ENCODE measurements around the gene FSCN2. TPM values are rescaled to one million over a fixed set of nuclear protein-coding genes. Genes with fewer than 3 reads are reported as not detected.

Gene FSCN2
- total RNA-seq, 2 experiments from 2014 or later, result 0.22 to 0.33 TPM

DNA sequence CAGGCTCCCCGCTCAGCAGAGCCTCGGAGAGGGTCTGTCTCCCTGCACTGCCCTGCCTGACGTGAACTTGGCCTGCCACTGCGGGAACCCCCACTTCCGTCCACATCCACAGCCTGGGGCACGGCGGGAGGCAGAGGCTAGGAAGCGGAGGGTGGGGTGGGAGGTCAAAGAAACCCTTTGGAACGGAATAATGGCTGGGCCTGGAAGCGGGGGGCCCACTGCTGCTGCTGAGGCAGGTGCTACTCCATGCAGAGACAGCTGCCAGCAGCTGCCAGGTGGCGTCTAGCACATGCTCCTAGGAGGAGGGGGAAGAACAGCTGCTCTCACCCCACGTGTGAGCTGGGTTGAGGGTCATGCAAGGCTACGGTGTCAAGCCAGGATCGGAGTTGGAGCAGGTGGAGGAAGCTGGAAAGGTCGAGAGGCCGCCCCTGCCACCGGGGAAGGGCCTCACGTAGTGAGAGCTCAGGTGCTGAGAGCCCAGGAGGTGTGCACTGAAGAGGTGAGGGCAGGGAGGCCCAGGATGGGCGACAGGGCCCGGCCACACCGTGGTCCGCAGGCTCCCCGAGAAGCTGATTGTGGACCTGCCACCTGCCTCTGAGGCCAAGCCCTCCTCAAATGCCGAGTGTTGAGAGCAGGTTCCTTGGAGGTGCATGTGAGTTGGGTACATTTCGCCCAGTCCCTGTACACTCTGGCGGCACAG lies 9.8 kb downstream of the FSCN2 start:
- H3K4me1 Mint-ChIP-seq, result no peaks in the 10 kb centered on the region
- DNase-seq, result no peak
- peaks cover 13% of the 10 kb centered on the region for H3K27me3 Mint-ChIP-seq
- H3K36me3 Mint-ChIP-seq (ENCODE audit: low read depth), result peaks cover 2% of the 10 kb centered on the region
- CTCF ChIA-PET, result interaction anchor here (0.6 to 1.5 kb wide), 3 partner anchors 8 to 17 kb away, joined by 3 to 4 read pairs (median 3); no protein-coding TSS in a partner anchor
- no peaks in the 10 kb centered on the region for H3K9me3 Mint-ChIP-seq
- H3K27ac Mint-ChIP-seq, result no peak overlapping the region
- POLR2A ChIA-PET, result no interaction called here
- H3K4me3 Mint-ChIP-seq, result no peak overlapping the region

GRCh38 chr17:81538651-81539570 lies 10.7 kb downstream of the FSCN2 start:
- ChIA-PET POLR2A (no interaction called here), CTCF (interaction anchor here (0.6 to 1.5 kb wide), 4 partner anchors 7 to 19 kb away, joined by 3 to 4 read pairs (median 3); no protein-coding TSS in a partner anchor)
- no peaks in the 10 kb centered on the region for H3K9me3 Mint-ChIP-seq
- no peak for DNase-seq
- H3K4me1 Mint-ChIP-seq, result no peaks in the 10 kb centered on the region
- peaks cover 2% of the 10 kb centered on the region for H3K36me3 Mint-ChIP-seq (ENCODE audit: low read depth)
- no peak overlapping the region for H3K4me3 Mint-ChIP-seq
- no peak overlapping the region for H3K27ac Mint-ChIP-seq
- peaks cover 13% of the 10 kb centered on the region for H3K27me3 Mint-ChIP-seq

- POLR2A ChIA-PET, result no interaction called here
- Mint-ChIP-seq H3K36me3 (ENCODE audit: low read depth) (peaks cover 2% of the 10 kb centered on the region), H3K27ac (no peak overlapping the region), H3K4me1 (no peaks in the 10 kb centered on the region), H3K4me3 (no peak overlapping the region), H3K27me3 (peaks cover 13% of the 10 kb centered on the region), H3K9me3 (no peaks in the 10 kb centered on the region)
- DNase-seq, result no peak
- CTCF ChIA-PET, result interaction anchor here (1.1 kb wide), 1 partner anchor 18 kb away, joined by 3 read pairs; no protein-coding TSS in a partner anchor
Measured at GRCh38 chr17:81539571-81539900, 11.4 kb downstream of the FSCN2 start.

DNA sequence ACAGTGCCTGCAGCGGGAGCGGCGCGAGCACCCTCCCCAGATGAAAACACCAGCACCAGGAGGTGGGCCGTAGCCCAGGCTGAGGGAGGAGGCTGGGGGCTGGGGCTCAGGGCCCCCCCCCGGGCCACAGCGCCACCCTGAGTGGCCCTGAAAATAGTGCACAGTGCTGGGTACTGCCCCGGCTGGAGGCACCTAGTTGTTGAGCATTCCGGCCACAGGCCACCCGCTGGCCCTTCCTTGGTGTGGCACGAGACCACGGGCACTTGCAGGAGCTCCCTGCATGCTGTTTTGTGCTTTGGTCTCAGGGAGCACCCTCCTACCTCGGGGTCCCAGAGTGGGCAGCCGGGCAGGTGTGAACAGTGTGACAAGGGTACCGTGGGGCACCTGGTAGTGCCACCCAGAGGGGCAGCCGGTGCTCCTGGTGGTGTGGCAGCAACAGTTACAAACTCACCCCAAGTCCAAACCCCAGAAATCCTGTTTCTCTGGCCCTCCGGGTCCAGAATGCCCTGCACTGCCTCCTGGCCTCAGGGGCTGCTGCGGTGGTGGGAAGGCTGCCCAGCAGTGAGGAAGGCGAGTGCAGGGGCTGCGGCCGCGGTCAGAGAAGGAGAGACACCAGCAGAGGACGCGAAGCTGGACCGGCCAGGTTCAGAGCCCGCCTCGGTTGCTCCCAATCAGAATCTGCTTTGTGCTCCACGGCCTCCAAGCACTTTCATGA lies 11.9 kb downstream of the FSCN2 start:
- Mint-ChIP-seq H3K4me3 (no peak overlapping the region), H3K27ac (no peak overlapping the region), H3K27me3 (peaks cover 11% of the 10 kb centered on the region), H3K36me3 (ENCODE audit: low read depth) (peaks cover 2% of the 10 kb centered on the region), H3K4me1 (no peaks in the 10 kb centered on the region), H3K9me3 (no peaks in the 10 kb centered on the region)
- DNase-seq, result no peak
- POLR2A ChIA-PET, result no interaction called here
- CTCF ChIA-PET, result no interaction called here

DNA sequence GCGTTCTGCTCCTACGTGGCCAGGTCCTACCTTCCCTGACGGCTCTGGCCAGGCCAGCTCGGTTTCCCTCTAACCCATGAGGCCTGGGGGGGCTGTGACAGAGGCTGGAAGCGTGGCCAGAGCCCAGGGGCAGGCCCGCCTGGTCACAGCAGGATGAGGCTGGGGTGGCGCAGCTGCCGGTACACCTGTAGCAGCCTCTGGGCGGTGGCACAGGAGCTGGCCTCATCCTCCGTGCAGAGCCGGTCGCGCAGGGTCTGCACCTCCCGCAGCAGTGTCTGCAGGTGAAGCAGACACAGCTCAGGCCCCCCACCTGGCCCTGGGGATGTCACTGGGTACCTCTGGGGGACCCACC lies 12.5 kb downstream of the FSCN2 start:
- ChIA-PET POLR2A (no interaction called here), CTCF (no interaction called here)
- Mint-ChIP-seq H3K9me3 (no peaks in the 10 kb centered on the region), H3K27ac (no peak overlapping the region), H3K36me3 (ENCODE audit: low read depth) (peaks cover 2% of the 10 kb centered on the region), H3K4me3 (no peak overlapping the region), H3K27me3 (peaks cover 9% of the 10 kb centered on the region), H3K4me1 (no peaks in the 10 kb centered on the region)
- DNase-seq, result no peak

- Mint-ChIP-seq H3K9me3 (no peaks in the 10 kb centered on the region), H3K36me3 (ENCODE audit: low read depth) (peaks cover 2% of the 10 kb centered on the region), H3K4me3 (no peak overlapping the region), H3K27me3 (peaks cover 5% of the 10 kb centered on the region), H3K4me1 (no peaks in the 10 kb centered on the region), H3K27ac (no peak overlapping the region)
- no peak for DNase-seq
- ChIA-PET CTCF (no interaction called here), POLR2A (no interaction called here)
Measured at GRCh38 chr17:81541123-81541522, 12.9 kb downstream of the FSCN2 start.

- no peak for DNase-seq
- Mint-ChIP-seq H3K27me3 (no peaks in the 10 kb centered on the region), H3K36me3 (ENCODE audit: low read depth) (peaks cover 4% of the 10 kb centered on the region), H3K4me3 (no peak overlapping the region), H3K27ac (no peak overlapping the region), H3K9me3 (no peaks in the 10 kb centered on the region), H3K4me1 (no peaks in the 10 kb centered on the region)
- ChIA-PET CTCF (interaction anchor here (1.4 kb wide), 1 partner anchor 10 kb away, joined by 5 read pairs; the partner anchor contains the start of gene FAAP100), POLR2A (no interaction called here)
Measured at GRCh38 chr17:81542431-81543338, 14.5 kb downstream of the FSCN2 start.

DNA sequence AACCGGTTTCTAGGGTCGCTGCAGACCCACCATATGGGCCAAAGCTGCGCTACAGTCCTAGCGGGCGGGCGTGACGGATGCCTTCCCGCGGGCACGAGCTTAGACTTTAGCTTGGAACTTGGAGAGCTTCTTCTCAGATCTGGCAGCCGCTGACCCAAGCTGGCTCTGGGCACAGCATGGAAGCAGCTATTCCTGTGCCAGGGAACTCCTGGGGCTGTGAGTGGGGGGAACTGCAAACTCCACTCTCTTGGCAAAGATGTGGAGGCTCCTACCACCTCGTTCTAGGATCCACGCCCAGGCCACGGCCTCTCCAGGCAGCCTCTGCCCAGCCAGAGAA lies 15.1 kb downstream of the FSCN2 start:
- Mint-ChIP-seq H3K4me3 (no peak overlapping the region), H3K27me3 (no peaks in the 10 kb centered on the region), H3K27ac (no peak overlapping the region), H3K36me3 (ENCODE audit: low read depth) (peaks cover 2% of the 10 kb centered on the region), H3K4me1 (no peaks in the 10 kb centered on the region), H3K9me3 (no peaks in the 10 kb centered on the region)
- ChIA-PET CTCF (interaction anchor here (1.4 kb wide), 1 partner anchor 9 kb away, joined by 5 read pairs; the partner anchor contains the start of gene FAAP100), POLR2A (no interaction called here)
- DNase-seq, result no peak

DNA sequence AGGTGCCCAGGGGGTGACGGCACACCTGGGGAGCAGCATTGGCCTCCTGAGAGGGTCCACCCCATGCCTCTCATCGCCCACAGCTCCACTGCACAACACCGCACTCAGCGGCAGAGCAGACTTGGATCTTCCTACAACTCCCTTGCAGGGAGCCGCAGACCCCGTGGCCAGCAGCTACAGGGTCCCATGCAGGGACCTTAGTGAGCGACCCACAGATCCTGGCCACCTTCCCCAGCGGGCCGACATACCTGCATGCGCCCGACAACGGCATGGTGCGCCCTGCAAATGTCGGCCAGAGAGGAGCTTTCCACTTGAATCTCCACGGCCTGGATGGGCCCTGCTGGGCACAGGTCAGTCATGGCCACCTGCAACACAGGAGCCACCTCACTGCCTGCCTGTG lies 15.6 kb downstream of the FSCN2 start:
- H3K36me3 Mint-ChIP-seq (ENCODE audit: low read depth), result peaks cover 2% of the 10 kb centered on the region
- no peak overlapping the region for H3K4me3 Mint-ChIP-seq
- ChIA-PET CTCF (interaction anchor here (1.4 kb wide), 1 partner anchor 9 kb away, joined by 5 read pairs; the partner anchor contains the start of gene FAAP100), POLR2A (no interaction called here)
- no peaks in the 10 kb centered on the region for H3K9me3 Mint-ChIP-seq
- H3K4me1 Mint-ChIP-seq, result no peaks in the 10 kb centered on the region
- no peak overlapping the region for H3K27ac Mint-ChIP-seq
- DNase-seq, result no peak
- H3K27me3 Mint-ChIP-seq, result no peaks in the 10 kb centered on the region

- Mint-ChIP-seq H3K4me3 (no peak overlapping the region), H3K27me3 (no peaks in the 10 kb centered on the region), H3K36me3 (ENCODE audit: low read depth) (peaks cover 7% of the 10 kb centered on the region), H3K9me3 (no peaks in the 10 kb centered on the region), H3K4me1 (peaks cover under 1% of the 10 kb centered on the region), H3K27ac (no peak overlapping the region)
- DNase-seq, result no peak
- ChIA-PET POLR2A (no interaction called here), CTCF (interaction anchor here (1.4 kb wide), 1 partner anchor 8 kb away, joined by 5 read pairs; the partner anchor contains the start of gene FAAP100)
Measured at GRCh38 chr17:81544281-81544974, 16.3 kb downstream of the FSCN2 start.

- ChIA-PET POLR2A (no interaction called here), CTCF (interaction anchor here (1.4 kb wide), 1 partner anchor 20 kb away, joined by 4 read pairs; no protein-coding TSS in a partner anchor)
- DNase-seq, result no peak
- no peaks in the 10 kb centered on the region for H3K27me3 Mint-ChIP-seq
- H3K9me3 Mint-ChIP-seq, result no peaks in the 10 kb centered on the region
- H3K36me3 Mint-ChIP-seq (ENCODE audit: low read depth), result peaks cover 11% of the 10 kb centered on the region
- peaks cover 10% of the 10 kb centered on the region for H3K4me1 Mint-ChIP-seq
- no peak overlapping the region for H3K4me3 Mint-ChIP-seq
- no peak overlapping the region for H3K27ac Mint-ChIP-seq
Measured at GRCh38 chr17:81545160-81545949, 17.2 kb downstream of the FSCN2 start.

Data from activated CD4-positive, alpha-beta T cell treated with anti-CD3 and anti-CD28 coated beads, Interleukin-2, amount 10 ng/mL, durations not matched to agents 7 days and 5 days (primary cell).